Astrocyte (in vitro differentiated cells and primary cell): ENCODE measurements around the gene SREBF2. TPM values are rescaled to one million over a fixed set of nuclear protein-coding genes. Genes with fewer than 3 reads are reported as not detected.

Experiments used
- DNase-seq: peaks from one replicate; pipeline ENCODE4 v3.0.0-alpha.2; 2010; ENCODE audit warnings: low read depth
- FAIRE-seq: peaks from 2 replicates; lab custom pipeline; 2011; peaks lifted over from hg19 to GRCh38; lab: Jason Lieb, UNC
- H2AFZ ChIP-seq: 2 replicates; pipeline ENCODE4 v1.6.0; 2012; ENCODE audit warnings: low read depth, low read length, inconsistent platforms
- H3K27ac ChIP-seq: 2 replicates; pipeline ENCODE4 v1.5.1; 2011; ENCODE audit warnings: low read depth, low read length, inconsistent platforms
- H3K27me3 ChIP-seq: 2 replicates; pipeline ENCODE4 v1.6.0; 2011; ENCODE audit warnings: low read length, inconsistent platforms; ENCODE audit not compliant: insufficient read depth
- H3K36me3 ChIP-seq: 2 replicates; pipeline ENCODE4 v1.5.1; 2011; ENCODE audit warnings: low read length, inconsistent platforms; ENCODE audit not compliant: insufficient read depth
- H3K4me1 ChIP-seq: 2 replicates; pipeline ENCODE4 v1.5.1; 2011; ENCODE audit warnings: low read length, inconsistent platforms; ENCODE audit not compliant: insufficient read depth
- H3K4me2 ChIP-seq: 2 replicates; pipeline ENCODE4 v1.6.0; 2012; ENCODE audit warnings: low read length, inconsistent platforms
- H3K4me3 ChIP-seq: 2 replicates; pipeline ENCODE4 v1.5.1; 2011; ENCODE audit warnings: low read depth, mild to moderate bottlenecking, low read length, inconsistent platforms; ENCODE audit not compliant: insufficient read depth
- H3K79me2 ChIP-seq: 2 replicates; pipeline ENCODE4 v1.6.0; 2012; ENCODE audit warnings: mild to moderate bottlenecking, low read length, inconsistent platforms; ENCODE audit not compliant: insufficient read depth
- H3K9ac ChIP-seq: 2 replicates; pipeline ENCODE4 v1.6.0; 2012; ENCODE audit warnings: mild to moderate bottlenecking, low read length, inconsistent platforms
- H3K9me3 ChIP-seq: 2 replicates; pipeline ENCODE4 v1.5.1; 2012; ENCODE audit warnings: low read depth, mild to moderate bottlenecking, low read length, inconsistent platforms; ENCODE audit not compliant: insufficient read depth
- H4K20me1 ChIP-seq: 2 replicates; pipeline ENCODE4 v1.6.0; 2012; ENCODE audit warnings: low read length, inconsistent platforms; ENCODE audit not compliant: insufficient read depth
- H3K27ac Mint-ChIP-seq: one replicate; pipeline ENCODE4 v1.8.0; 2021; ENCODE audit warnings: mild to moderate bottlenecking, mixed read lengths; ENCODE audit not compliant: unreplicated experiment
- H3K27me3 Mint-ChIP-seq: one replicate; pipeline ENCODE4 v1.8.0; 2021; ENCODE audit warnings: low read depth, mixed read lengths; ENCODE audit not compliant: unreplicated experiment
- H3K36me3 Mint-ChIP-seq: one replicate; pipeline ENCODE4 v1.8.0; 2021; ENCODE audit warnings: low read depth, mixed read lengths; ENCODE audit not compliant: unreplicated experiment
- H3K4me1 Mint-ChIP-seq: one replicate; pipeline ENCODE4 v1.8.0; 2021; ENCODE audit warnings: low read depth, mixed read lengths; ENCODE audit not compliant: unreplicated experiment
- H3K4me3 Mint-ChIP-seq: one replicate; pipeline ENCODE4 v1.8.0; 2021; ENCODE audit warnings: mild to moderate bottlenecking, moderate library complexity, mixed read lengths; ENCODE audit not compliant: unreplicated experiment
- H3K9me3 Mint-ChIP-seq: one replicate; pipeline ENCODE4 v1.8.0; 2021; ENCODE audit warnings: mild to moderate bottlenecking, mixed read lengths; ENCODE audit not compliant: unreplicated experiment
- EZH2 ChIP-seq: IDR thresholded peaks from 2 replicates; pipeline ENCODE4 v1.6.1; 2012; ENCODE audit warnings: mild to moderate bottlenecking, low read length, inconsistent platforms; ENCODE audit not compliant: insufficient read depth
- total RNA-seq: library from RNA; stranded (reverse); gene quantifications from 2 replicates; pipeline ENCODE4 v1.2.1, GENCODE V29; 2021
- TF ChIP-seq, protein P1 (sequence below): IDR thresholded peaks from 2 replicates; pipeline ENCODE4 v1.5.1; 2011; ENCODE audit warnings: low read depth, mild to moderate bottlenecking, inconsistent platforms, low read length, moderate library complexity; ENCODE audit not compliant: insufficient read depth

Gene SREBF2
- total RNA-seq, 1 donor from 2014 or later: 83.9 TPM

DNA sequence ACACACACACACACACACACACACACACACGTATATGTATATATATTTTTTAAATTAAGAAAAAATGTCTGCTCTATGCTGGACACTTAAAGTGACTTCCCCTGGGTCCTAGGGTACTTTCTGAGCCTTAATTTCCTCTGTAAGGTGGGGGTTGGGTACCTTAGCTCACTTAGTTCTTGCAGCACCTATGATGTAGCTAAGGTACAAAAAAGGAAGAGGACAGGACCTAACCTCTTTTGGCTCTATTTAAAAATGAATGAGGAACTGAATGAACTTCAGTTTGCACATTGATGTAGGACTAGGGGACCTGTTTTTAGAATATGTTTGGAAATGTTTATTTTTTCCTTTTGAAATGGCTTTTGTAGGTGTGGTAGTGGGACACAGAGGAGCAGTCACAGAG is 11.1 kb downstream of the SREBF2 start:
- TF ChIP-seq, protein P1, sequence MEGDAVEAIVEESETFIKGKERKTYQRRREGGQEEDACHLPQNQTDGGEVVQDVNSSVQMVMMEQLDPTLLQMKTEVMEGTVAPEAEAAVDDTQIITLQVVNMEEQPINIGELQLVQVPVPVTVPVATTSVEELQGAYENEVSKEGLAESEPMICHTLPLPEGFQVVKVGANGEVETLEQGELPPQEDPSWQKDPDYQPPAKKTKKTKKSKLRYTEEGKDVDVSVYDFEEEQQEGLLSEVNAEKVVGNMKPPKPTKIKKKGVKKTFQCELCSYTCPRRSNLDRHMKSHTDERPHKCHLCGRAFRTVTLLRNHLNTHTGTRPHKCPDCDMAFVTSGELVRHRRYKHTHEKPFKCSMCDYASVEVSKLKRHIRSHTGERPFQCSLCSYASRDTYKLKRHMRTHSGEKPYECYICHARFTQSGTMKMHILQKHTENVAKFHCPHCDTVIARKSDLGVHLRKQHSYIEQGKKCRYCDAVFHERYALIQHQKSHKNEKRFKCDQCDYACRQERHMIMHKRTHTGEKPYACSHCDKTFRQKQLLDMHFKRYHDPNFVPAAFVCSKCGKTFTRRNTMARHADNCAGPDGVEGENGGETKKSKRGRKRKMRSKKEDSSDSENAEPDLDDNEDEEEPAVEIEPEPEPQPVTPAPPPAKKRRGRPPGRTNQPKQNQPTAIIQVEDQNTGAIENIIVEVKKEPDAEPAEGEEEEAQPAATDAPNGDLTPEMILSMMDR: no peak
- TF ChIP-seq EZH2: no peak
- Mint-ChIP-seq H3K4me3 (no peak overlapping the region), H3K36me3 (peaks cover 2% of the 10 kb centered on the region), H3K4me1 (peaks cover 36% of the 10 kb centered on the region), H3K27me3 (no peaks in the 10 kb centered on the region), H3K9me3 (no peaks in the 10 kb centered on the region), H3K27ac (no peak overlapping the region)
- Histone ChIP-seq H3K4me1 (peaks cover 12% of the 10 kb centered on the region), H3K27me3 (no peaks in the 10 kb centered on the region), H3K36me3 (peaks cover 7% of the 10 kb centered on the region), H3K9ac (no peak overlapping the region), H4K20me1 (peaks cover 91% of the 10 kb centered on the region), H3K79me2 (peaks cover 96% of the 10 kb centered on the region), H2AFZ (no peak overlapping the region), H3K4me2 (no peak overlapping the region), H3K4me3 (no peak overlapping the region), H3K27ac (no peak overlapping the region), H3K9me3 (no peaks in the 10 kb centered on the region)
- DNase-seq: no peak
- no peak for FAIRE-seq

DNA sequence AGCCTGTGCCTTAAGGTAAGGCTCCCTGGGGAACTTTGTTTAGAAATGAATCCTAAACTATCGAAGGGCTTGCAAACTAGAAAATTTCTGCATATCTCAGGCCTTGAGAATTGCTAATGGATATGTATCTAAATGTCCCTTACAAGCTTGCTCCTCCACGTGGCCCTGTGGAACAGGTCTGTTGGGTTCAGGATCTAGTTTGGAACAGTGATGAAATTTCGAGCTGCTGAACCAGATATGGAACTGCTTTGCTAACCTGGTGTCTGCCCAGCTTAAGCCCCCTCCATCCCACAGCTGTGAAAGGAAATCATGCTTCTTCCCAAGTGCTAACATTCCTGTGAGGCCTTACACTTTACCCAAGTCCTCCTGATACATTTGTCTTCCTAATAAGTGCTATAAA is 11.6 kb downstream of the SREBF2 start:
- no peaks in the 10 kb centered on the region for H3K27me3 ChIP-seq
- peaks cover 96% of the 10 kb centered on the region for H3K79me2 ChIP-seq
- Mint-ChIP-seq H3K9me3 (no peaks in the 10 kb centered on the region), H3K27me3 (no peaks in the 10 kb centered on the region), H3K4me1 (peaks cover 36% of the 10 kb centered on the region), H3K4me3 (no peak overlapping the region), H3K27ac (no peak overlapping the region), H3K36me3 (peaks cover 2% of the 10 kb centered on the region)
- H3K9ac ChIP-seq: no peak overlapping the region
- H3K36me3 ChIP-seq: peaks cover 7% of the 10 kb centered on the region
- no peak overlapping the region for H3K4me3 ChIP-seq
- no peak for FAIRE-seq
- no peak overlapping the region for H3K27ac ChIP-seq
- no peak for DNase-seq
- peaks cover 91% of the 10 kb centered on the region for H4K20me1 ChIP-seq
- H3K9me3 ChIP-seq: no peaks in the 10 kb centered on the region
- no peak overlapping the region for H3K4me2 ChIP-seq
- peaks cover 12% of the 10 kb centered on the region for H3K4me1 ChIP-seq
- H2AFZ ChIP-seq: no peak overlapping the region
- TF ChIP-seq, protein P1: no peak
- no peak for TF ChIP-seq EZH2

DNA sequence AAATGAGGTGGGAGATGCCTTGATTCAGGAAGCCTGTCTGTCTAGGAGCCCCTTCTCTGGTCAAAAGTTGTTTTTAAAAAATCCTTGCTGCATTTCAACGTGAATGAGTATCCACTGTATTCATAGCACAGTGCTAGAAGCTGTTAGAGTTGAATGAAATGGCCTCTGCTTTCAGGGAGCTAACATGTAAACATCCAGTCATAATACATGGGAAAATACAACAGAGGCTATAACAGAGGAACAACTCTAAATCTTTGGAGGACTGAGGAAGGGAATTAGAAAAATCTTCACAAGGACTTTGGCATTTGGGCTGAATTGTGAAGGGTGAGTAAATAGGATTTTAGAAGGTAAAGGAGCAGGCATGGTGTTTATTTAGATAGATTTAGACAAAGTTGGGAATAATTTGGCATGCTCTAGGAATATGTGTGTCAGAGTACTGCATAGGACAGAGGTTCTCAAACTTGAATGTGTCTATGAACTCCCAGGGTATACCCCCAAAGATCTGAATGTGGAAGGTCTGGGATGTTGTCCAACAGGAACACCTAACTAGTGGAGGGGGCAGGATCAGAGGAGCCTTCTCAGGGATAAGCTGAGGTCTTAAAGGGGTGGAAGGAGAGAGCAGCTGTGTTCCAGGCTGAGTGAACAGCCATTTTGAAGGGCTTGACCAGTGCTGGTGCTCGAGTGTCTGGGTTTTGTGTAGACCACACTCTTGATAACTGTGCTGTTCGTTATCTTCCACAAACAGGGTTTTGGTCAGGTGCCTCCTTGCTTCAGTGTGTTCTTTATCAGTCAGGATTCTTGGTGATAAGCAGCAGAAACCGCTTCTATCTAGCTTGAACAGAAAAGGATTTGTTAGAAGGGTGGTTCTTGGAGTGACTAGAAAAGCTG is 12.7 kb downstream of the SREBF2 start:
- H3K4me1 Mint-ChIP-seq: peaks cover 36% of the 10 kb centered on the region
- H3K4me3 ChIP-seq: no peak overlapping the region
- H3K27ac Mint-ChIP-seq: peak overlapping the region; percentile 35
- peaks cover 2% of the 10 kb centered on the region for H3K36me3 Mint-ChIP-seq
- peaks cover 12% of the 10 kb centered on the region for H3K4me1 ChIP-seq
- DNase-seq: no peak
- H3K4me3 Mint-ChIP-seq: no peak overlapping the region
- peaks cover 92% of the 10 kb centered on the region for H3K79me2 ChIP-seq
- FAIRE-seq: no peak
- peak overlapping the region; percentile 16 for H3K4me2 ChIP-seq
- no peak overlapping the region for H3K27ac ChIP-seq
- no peak overlapping the region for H2AFZ ChIP-seq
- peaks cover 92% of the 10 kb centered on the region for H4K20me1 ChIP-seq
- H3K36me3 ChIP-seq: peaks cover 7% of the 10 kb centered on the region
- no peaks in the 10 kb centered on the region for H3K27me3 ChIP-seq
- no peaks in the 10 kb centered on the region for H3K9me3 ChIP-seq
- no peak overlapping the region for H3K9ac ChIP-seq
- H3K9me3 Mint-ChIP-seq: no peaks in the 10 kb centered on the region
- TF ChIP-seq, protein P1: no peak
- no peak for TF ChIP-seq EZH2
- H3K27me3 Mint-ChIP-seq: no peaks in the 10 kb centered on the region
